ENCODE data around the gene TIRAP.

Gene TIRAP

DNA sequence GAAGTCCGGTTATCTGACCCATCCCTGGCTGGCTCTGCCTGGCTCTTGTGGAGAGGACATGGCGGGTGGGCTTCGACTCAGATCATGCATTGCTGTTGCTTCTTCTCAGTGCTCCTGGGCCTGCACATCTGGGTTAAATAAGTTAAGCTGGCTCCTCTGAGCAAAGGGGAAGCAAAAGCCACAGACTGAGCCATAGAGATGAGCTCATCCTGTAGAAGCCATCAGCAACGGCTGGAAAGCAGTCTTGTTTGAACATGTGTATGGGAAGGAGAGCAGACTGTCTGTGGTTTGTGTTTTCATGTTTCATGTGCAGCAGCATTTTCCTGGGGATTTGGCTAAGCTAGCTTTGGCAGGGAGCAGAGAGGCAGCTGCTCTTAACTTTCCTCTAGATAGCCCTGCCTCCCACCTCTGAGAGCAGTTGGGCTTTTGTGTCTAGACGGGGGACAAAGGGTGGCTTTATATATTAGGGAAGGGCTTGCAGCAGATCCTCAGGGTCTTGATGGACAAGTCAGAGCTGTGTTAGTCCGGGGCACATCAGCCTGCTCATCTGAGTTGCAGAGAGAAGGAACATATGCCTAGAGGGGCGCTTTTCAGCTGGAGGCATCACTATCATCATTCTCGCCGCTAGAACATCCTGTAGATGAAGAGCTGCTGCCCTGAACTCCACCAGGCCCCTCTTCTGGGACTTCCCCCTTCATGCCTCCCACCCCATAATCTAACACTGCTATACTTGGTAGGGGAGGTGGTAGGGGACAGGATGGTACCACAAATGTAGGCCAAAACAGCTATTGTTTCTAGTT, 35.9 kb downstream of the TIRAP start:
- H3K79me2 ChIP-seq (ENCODE audit: control insufficient read depth, insufficient read depth, low read length, poor library complexity): peaks cover 2% of the 10 kb centered on the region
- peak overlapping the region; percentile 13 for H2BK12ac ChIP-seq (ENCODE audit: low read length)
- no peak overlapping the region for H3K4ac ChIP-seq (ENCODE audit: low read depth, low read length)
- H3K79me1 ChIP-seq (ENCODE audit: low read length): peaks cover 7% of the 10 kb centered on the region
- peak overlapping the region; percentile 32 for H3K4me3 ChIP-seq (ENCODE audit: low read depth, low read length)
- peak overlapping the region; percentile 5 for H2AFZ ChIP-seq (ENCODE audit: insufficient read depth, low read length, poor library complexity)
- no peaks in the 10 kb centered on the region for H3K9me3 ChIP-seq (ENCODE audit: insufficient read depth, low read depth, low read length)
- H3K18ac ChIP-seq (ENCODE audit: low read length): peak overlapping the region; percentile 26
- no peaks in the 10 kb centered on the region for H3K36me3 ChIP-seq (ENCODE audit: control insufficient read depth in 1 of 2, insufficient read depth in 2 of 2, low read length in 2 of 2)
- no peak overlapping the region for H3K4me2 ChIP-seq (ENCODE audit: low read length)
- peak overlapping the region; percentile 68 for H3K27ac ChIP-seq (ENCODE audit: low read depth, low read length)
- WGBS (ENCODE audit: extremely low coverage, insufficient coverage, insufficient read length): no CpG with 5 or more reads among the region's 9 CpGs
- peak overlapping the region; percentile 50 for H2BK120ac ChIP-seq (ENCODE audit: insufficient read depth, low read length, poor library complexity)
- peak overlapping the region; percentile 14 for H3K14ac ChIP-seq (ENCODE audit: low read length)
- H3K9ac ChIP-seq (ENCODE audit: low read length): no peak overlapping the region
- H4K8ac ChIP-seq (ENCODE audit: low read depth, low read length): peak overlapping the region; percentile 18
- H3K23ac ChIP-seq (ENCODE audit: low read length): no peak overlapping the region
- H4K12ac ChIP-seq (ENCODE audit: low read depth, low read length): no peak overlapping the region
- no peaks in the 10 kb centered on the region for H3K27me3 ChIP-seq (ENCODE audit: insufficient read depth, low read length)
- H2AK5ac ChIP-seq (ENCODE audit: low read length): peak overlapping the region; percentile 32
- H4K91ac ChIP-seq (ENCODE audit: low read depth, low read length): peak overlapping the region; percentile 58
- H3K4me1 ChIP-seq (ENCODE audit: control insufficient read depth in 1 of 2, insufficient read depth in 2 of 2, low read length in 2 of 2): peaks cover 15 to 19% of the 10 kb centered on the region in 2 experiments
- peak overlapping the region; percentile 13 for H2BK5ac ChIP-seq (ENCODE audit: low read depth, low read length, poor library complexity)
- DNase-seq: no peak

GRCh38 chr11:126319374-126319740, 36.5 kb downstream of the TIRAP start:
- H3K18ac ChIP-seq (ENCODE audit: low read length): peak overlapping the region; percentile 20
- DNase-seq: no peak

DNA sequence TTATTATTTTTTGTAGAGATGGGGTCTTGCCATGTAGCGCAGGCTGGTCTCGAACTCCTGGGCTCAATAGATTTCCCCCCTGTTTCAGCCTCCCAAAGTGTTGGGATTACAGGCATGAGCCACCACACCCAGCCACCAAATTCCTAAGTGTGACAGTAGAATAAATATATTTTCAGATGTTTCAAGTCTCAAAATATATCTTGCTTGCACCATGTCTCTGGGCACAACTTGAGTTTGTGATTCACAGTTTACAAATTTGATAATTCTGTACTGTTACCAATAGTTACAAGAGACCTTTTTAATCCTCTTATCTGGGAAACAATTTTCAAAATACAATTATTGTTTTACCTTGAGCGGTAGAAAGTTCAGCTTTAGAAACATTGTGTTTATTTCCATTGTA, 40.1 kb downstream of the TIRAP start:
- no peak overlapping the region for H3K23ac ChIP-seq (ENCODE audit: low read length)
- H4K12ac ChIP-seq (ENCODE audit: low read depth, low read length): no peak overlapping the region
- H4K8ac ChIP-seq (ENCODE audit: low read depth, low read length): no peak overlapping the region
- no peak overlapping the region for H2BK5ac ChIP-seq (ENCODE audit: low read depth, low read length, poor library complexity)
- peaks cover 1% of the 10 kb centered on the region for H3K9me3 ChIP-seq (ENCODE audit: insufficient read depth, low read depth, low read length)
- peaks cover 2% of the 10 kb centered on the region for H3K79me2 ChIP-seq (ENCODE audit: control insufficient read depth, insufficient read depth, low read length, poor library complexity)
- H3K36me3 ChIP-seq (ENCODE audit: control insufficient read depth in 1 of 2, insufficient read depth in 2 of 2, low read length in 2 of 2): no peaks in the 10 kb centered on the region
- H3K27ac ChIP-seq (ENCODE audit: low read depth, low read length): no peak overlapping the region
- H3K27me3 ChIP-seq (ENCODE audit: insufficient read depth, low read length): no peaks in the 10 kb centered on the region
- no peak overlapping the region for H2AFZ ChIP-seq (ENCODE audit: insufficient read depth, low read length, poor library complexity)
- H4K91ac ChIP-seq (ENCODE audit: low read depth, low read length): no peak overlapping the region
- no CpG with 5 or more reads among the region's 3 CpGs for WGBS (ENCODE audit: extremely low coverage, insufficient coverage, insufficient read length)
- no peak overlapping the region for H2BK12ac ChIP-seq (ENCODE audit: low read length)
- H3K4me3 ChIP-seq (ENCODE audit: low read depth, low read length): no peak overlapping the region
- no peak overlapping the region for H2BK120ac ChIP-seq (ENCODE audit: insufficient read depth, low read length, poor library complexity)
- no peak overlapping the region for H3K14ac ChIP-seq (ENCODE audit: low read length)
- H3K4ac ChIP-seq (ENCODE audit: low read depth, low read length): no peak overlapping the region
- peaks cover 9 to 12% of the 10 kb centered on the region in 2 experiments for H3K4me1 ChIP-seq (ENCODE audit: control insufficient read depth in 1 of 2, insufficient read depth in 2 of 2, low read length in 2 of 2)
- no peak overlapping the region for H2AK5ac ChIP-seq (ENCODE audit: low read length)
- no peak overlapping the region for H3K4me2 ChIP-seq (ENCODE audit: low read length)
- H3K79me1 ChIP-seq (ENCODE audit: low read length): peaks cover 5% of the 10 kb centered on the region
- no peak for DNase-seq
- no peak overlapping the region for H3K18ac ChIP-seq (ENCODE audit: low read length)
- H3K9ac ChIP-seq (ENCODE audit: low read length): no peak overlapping the region

More at GRCh38 chr11:126319374-126319740, 36.5 kb downstream of the TIRAP start:
- peak overlapping the region; percentile 68 for H3K27ac ChIP-seq (ENCODE audit: low read depth, low read length)
- peaks cover 2% of the 10 kb centered on the region for H3K79me2 ChIP-seq (ENCODE audit: control insufficient read depth, insufficient read depth, low read length, poor library complexity)
- no peaks in the 10 kb centered on the region for H3K27me3 ChIP-seq (ENCODE audit: insufficient read depth, low read length)
- no peaks in the 10 kb centered on the region for H3K36me3 ChIP-seq (ENCODE audit: control insufficient read depth in 1 of 2, insufficient read depth in 2 of 2, low read length in 2 of 2)
- H3K9ac ChIP-seq (ENCODE audit: low read length): no peak overlapping the region
- no peak overlapping the region for H3K4me3 ChIP-seq (ENCODE audit: low read depth, low read length)
- H4K12ac ChIP-seq (ENCODE audit: low read depth, low read length): no peak overlapping the region
- H3K79me1 ChIP-seq (ENCODE audit: low read length): peaks cover 7% of the 10 kb centered on the region
- H4K8ac ChIP-seq (ENCODE audit: low read depth, low read length): no peak overlapping the region
- H3K4me2 ChIP-seq (ENCODE audit: low read length): no peak overlapping the region
- H3K9me3 ChIP-seq (ENCODE audit: insufficient read depth, low read depth, low read length): no peaks in the 10 kb centered on the region
- no peak overlapping the region for H2AK5ac ChIP-seq (ENCODE audit: low read length)
- no peak overlapping the region for H2BK12ac ChIP-seq (ENCODE audit: low read length)
- H2BK5ac ChIP-seq (ENCODE audit: low read depth, low read length, poor library complexity): no peak overlapping the region
- peaks cover 15 to 19% of the 10 kb centered on the region in 2 experiments for H3K4me1 ChIP-seq (ENCODE audit: control insufficient read depth in 1 of 2, insufficient read depth in 2 of 2, low read length in 2 of 2)
- H2AFZ ChIP-seq (ENCODE audit: insufficient read depth, low read length, poor library complexity): no peak overlapping the region
- H3K14ac ChIP-seq (ENCODE audit: low read length): no peak overlapping the region
- no peak overlapping the region for H3K23ac ChIP-seq (ENCODE audit: low read length)
- WGBS (ENCODE audit: extremely low coverage, insufficient coverage, insufficient read length): no CpG with 5 or more reads among the region's 5 CpGs
- peak overlapping the region; percentile 58 for H4K91ac ChIP-seq (ENCODE audit: low read depth, low read length)
- H2BK120ac ChIP-seq (ENCODE audit: insufficient read depth, low read length, poor library complexity): no peak overlapping the region
- no peak overlapping the region for H3K4ac ChIP-seq (ENCODE audit: low read depth, low read length)

DNA sequence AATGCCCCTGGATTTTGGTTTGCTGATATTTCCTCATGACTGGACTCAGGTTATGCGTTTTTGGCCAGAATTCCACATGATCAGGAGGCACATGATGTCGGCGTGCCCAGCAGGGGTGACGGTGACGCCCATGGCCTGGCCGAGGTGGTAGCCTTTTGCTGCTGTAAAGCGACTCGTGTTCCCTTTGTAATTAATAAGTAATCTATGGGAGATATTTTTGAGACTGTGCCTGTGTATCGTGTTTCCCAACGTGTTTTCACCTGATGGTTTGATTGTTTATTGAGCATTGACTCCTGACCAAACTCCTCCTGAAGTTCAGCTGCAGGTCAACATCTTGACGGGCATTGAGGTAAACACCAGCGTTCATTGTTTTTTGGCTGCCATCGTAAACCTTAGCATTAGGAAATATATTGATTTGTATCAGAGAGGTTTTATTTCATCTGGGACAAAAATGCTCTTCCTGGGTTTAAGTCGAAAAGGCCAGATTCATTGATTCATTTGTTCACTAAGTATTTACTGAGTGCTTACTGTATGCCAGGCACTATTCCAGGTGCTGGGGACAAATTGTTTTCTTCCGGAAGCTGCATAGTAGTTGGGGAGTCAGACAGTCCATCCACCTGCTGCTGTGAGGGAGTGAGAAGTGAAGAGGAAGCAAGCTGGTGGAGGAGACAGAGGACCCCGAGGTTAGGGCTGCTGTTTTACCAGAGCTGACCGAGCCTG, 44.5 kb downstream of the TIRAP start:
- no CpG with 5 or more reads among the region's 17 CpGs for WGBS (ENCODE audit: extremely low coverage, insufficient coverage, insufficient read length)
- H3K27me3 ChIP-seq (ENCODE audit: insufficient read depth, low read length): no peaks in the 10 kb centered on the region
- H2BK12ac ChIP-seq (ENCODE audit: low read length): no peak overlapping the region
- no peak overlapping the region for H2AK5ac ChIP-seq (ENCODE audit: low read length)
- H4K8ac ChIP-seq (ENCODE audit: low read depth, low read length): no peak overlapping the region
- no peak for DNase-seq
- H3K36me3 ChIP-seq (ENCODE audit: control insufficient read depth in 1 of 2, insufficient read depth in 2 of 2, low read length in 2 of 2): peaks cover 6% of the 10 kb centered on the region in 2 experiments
- H4K12ac ChIP-seq (ENCODE audit: low read depth, low read length): no peak overlapping the region
- H4K91ac ChIP-seq (ENCODE audit: low read depth, low read length): no peak overlapping the region
- H3K4me3 ChIP-seq (ENCODE audit: low read depth, low read length): no peak overlapping the region
- no peak overlapping the region for H3K4ac ChIP-seq (ENCODE audit: low read depth, low read length)
- H2BK5ac ChIP-seq (ENCODE audit: low read depth, low read length, poor library complexity): no peak overlapping the region
- no peak overlapping the region for H3K18ac ChIP-seq (ENCODE audit: low read length)
- peaks cover 1% of the 10 kb centered on the region for H3K9me3 ChIP-seq (ENCODE audit: insufficient read depth, low read depth, low read length)
- H3K79me2 ChIP-seq (ENCODE audit: control insufficient read depth, insufficient read depth, low read length, poor library complexity): no peaks in the 10 kb centered on the region
- H3K4me2 ChIP-seq (ENCODE audit: low read length): no peak overlapping the region
- no peak overlapping the region for H3K9ac ChIP-seq (ENCODE audit: low read length)
- H3K79me1 ChIP-seq (ENCODE audit: low read length): no peaks in the 10 kb centered on the region
- H3K27ac ChIP-seq (ENCODE audit: low read depth, low read length): no peak overlapping the region
- peaks cover 5 to 7% of the 10 kb centered on the region in 2 experiments for H3K4me1 ChIP-seq (ENCODE audit: control insufficient read depth in 1 of 2, insufficient read depth in 2 of 2, low read length in 2 of 2)
- no peak overlapping the region for H2AFZ ChIP-seq (ENCODE audit: insufficient read depth, low read length, poor library complexity)
- H3K23ac ChIP-seq (ENCODE audit: low read length): no peak overlapping the region
- H3K14ac ChIP-seq (ENCODE audit: low read length): no peak overlapping the region
- no peak overlapping the region for H2BK120ac ChIP-seq (ENCODE audit: insufficient read depth, low read length, poor library complexity)

Measured in trophoblast cell (in vitro differentiated cells and primary cell).